H1 (cell line): ENCODE results near the gene ZNF154.

Source experiments
- CTCF ChIP-seq, 3 experiments: IDR thresholded peaks; 1 replicate in 2 of 3; 2 replicates in 1 of 3; pipeline versions ENCODE4 v1.5.1 to v1.6.1; 2011; ENCODE audit warnings: low read length in 3 of 3, mild to moderate bottlenecking in 3 of 3, inconsistent platforms in 2 of 3, low read depth in 1 of 3, moderate library complexity in 1 of 3; ENCODE audit not compliant: insufficient read depth in 1 of 3; ENCODE audit errors: control extremely low read depth in 1 of 3
- EZH2 ChIP-seq: fragments of 200-600 bp; sonication (generic); IDR thresholded peaks from 2 replicates; pipeline ENCODE4 v1.7.1; 2012; ENCODE audit warnings: low read depth, mild to moderate bottlenecking, moderate library complexity, low read length, inconsistent platforms; ENCODE audit not compliant: severe bottlenecking
- MAX ChIP-seq: IDR thresholded peaks from 2 replicates; pipeline ENCODE4 v1.6.1; 2012; ENCODE audit warnings: inconsistent platforms

- TF ChIP-seq CTCF (IDR thresholded peaks at IDR 0.05; ENCODE audit: control extremely low read depth in 1 of 3, insufficient read depth in 1 of 3, low read depth in 1 of 3, low read length in 3 of 3) = no peak
- TF ChIP-seq EZH2 = no peak
- no peak for TF ChIP-seq MAX
These were observed 52.7 kb downstream of the ZNF154 start for GRCh38 chr19:57656346-57656745.
